GM12891 (cell line): ENCODE measurements around the gene PPP1R10.

Experiments
- POLR2A ChIP-seq: IDR thresholded peaks from 2 replicates; pipeline ENCODE4 v1.6.1; 2011; ENCODE audit warnings: low read depth, low read length, control low read depth
- POLR2AphosphoS5 ChIP-seq: IDR thresholded peaks from 2 replicates; pipeline ENCODE4 v1.6.1; 2011; ENCODE audit warnings: low read depth, low read length, control low read depth
- SPI1 ChIP-seq: IDR thresholded peaks from 2 replicates; pipeline ENCODE4 v1.6.1; 2011; ENCODE audit warnings: low read depth, low read length, control low read depth

- TF ChIP-seq POLR2A (no peak), SPI1 (no peak), POLR2AphosphoS5 (no peak)
Observed at GRCh38 chr6:30611150-30611855, 5.7 kb downstream of the PPP1R10 start.
